Fibroblast of lung (primary cell): ENCODE results near the gene ABCC5.

Experiments
- EZH2 ChIP-seq: IDR thresholded peaks from 2 replicates; pipeline ENCODE4 v1.5.1; 2012; ENCODE audit warnings: low read length, control low read depth, mild to moderate bottlenecking; ENCODE audit errors: missing control alignments
- TF ChIP-seq, protein P1 (sequence below), 2 donors: IDR thresholded peaks in 1 of 2; conservative IDR thresholded peaks in 1 of 2; 1 replicate in 1 of 2; 2 replicates in 1 of 2; pipeline ENCODE4 v1.5.1; 2011 to 2012; ENCODE audit warnings: low read length in 2 of 2, control low read depth in 1 of 2, inconsistent platforms in 1 of 2, low read depth in 1 of 2, mild to moderate bottlenecking in 1 of 2

DNA sequence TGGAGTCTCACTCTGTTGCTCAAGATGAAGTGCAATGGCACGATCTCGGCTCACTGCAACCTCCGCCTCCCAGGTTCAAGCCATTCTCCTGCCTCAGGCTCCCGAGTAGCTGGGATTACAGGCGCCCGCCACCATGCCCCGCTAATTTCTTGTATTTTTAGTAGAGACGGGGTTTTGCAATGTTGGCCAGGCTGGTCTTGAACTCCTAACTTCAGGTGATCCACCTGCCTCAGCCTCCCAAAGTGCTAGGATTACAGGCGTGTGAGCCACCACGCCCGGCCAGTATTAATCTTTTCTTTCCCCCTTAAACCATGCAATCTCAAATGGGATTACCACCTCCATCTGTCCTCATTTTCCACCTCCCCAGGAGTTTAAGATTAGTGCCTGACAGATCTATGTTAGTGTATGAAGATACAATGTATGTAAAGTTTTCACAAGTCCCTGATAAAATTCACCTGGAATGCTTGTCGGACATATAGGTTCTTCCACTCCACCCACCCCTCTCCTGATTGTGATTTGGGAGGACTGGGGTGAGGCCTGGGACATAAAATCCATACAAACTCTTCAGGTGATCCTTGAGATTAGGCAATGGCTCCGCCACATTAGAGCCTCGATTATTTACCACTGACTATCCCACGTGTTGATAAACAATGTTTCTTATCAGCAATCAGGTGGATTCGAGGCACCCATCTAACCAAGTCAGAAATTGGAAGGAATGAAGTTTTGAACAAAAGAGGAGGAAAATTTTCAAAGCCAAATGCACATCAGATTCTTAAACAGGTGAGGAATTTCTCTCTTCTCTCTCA is 134.2 kb downstream of the ABCC5 start:
- no peak for TF ChIP-seq EZH2
- TF ChIP-seq, protein P1, sequence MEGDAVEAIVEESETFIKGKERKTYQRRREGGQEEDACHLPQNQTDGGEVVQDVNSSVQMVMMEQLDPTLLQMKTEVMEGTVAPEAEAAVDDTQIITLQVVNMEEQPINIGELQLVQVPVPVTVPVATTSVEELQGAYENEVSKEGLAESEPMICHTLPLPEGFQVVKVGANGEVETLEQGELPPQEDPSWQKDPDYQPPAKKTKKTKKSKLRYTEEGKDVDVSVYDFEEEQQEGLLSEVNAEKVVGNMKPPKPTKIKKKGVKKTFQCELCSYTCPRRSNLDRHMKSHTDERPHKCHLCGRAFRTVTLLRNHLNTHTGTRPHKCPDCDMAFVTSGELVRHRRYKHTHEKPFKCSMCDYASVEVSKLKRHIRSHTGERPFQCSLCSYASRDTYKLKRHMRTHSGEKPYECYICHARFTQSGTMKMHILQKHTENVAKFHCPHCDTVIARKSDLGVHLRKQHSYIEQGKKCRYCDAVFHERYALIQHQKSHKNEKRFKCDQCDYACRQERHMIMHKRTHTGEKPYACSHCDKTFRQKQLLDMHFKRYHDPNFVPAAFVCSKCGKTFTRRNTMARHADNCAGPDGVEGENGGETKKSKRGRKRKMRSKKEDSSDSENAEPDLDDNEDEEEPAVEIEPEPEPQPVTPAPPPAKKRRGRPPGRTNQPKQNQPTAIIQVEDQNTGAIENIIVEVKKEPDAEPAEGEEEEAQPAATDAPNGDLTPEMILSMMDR (conservative IDR thresholded peaks at IDR 0.05 in 1 of 2, IDR thresholded peaks at IDR 0.05 in 1 of 2; ENCODE audit: low read depth in 1 of 2, low read length in 2 of 2) = no peak
